ENCODE data around the gene LRRC3B.
"Not testable (repeated sequence)": the region's sequence is repeated elsewhere in the genome, so short reads cannot be mapped to it uniquely, and the experiment has no call there.

The LRRC3B gene

GRCh38 chr3:26622621-26623418 lies at the start of gene LRRC3B:
LRRC3B (plus strand) TSS chr3:26622772; CDS start chr3:26709673, 86,901 bp downstream.
- DNase-seq: no peak

GRCh38 chr3:26574766-26575165 lies 47.8 kb upstream of the LRRC3B start:
- DNase-seq: no peak

GRCh38 chr3:26579116-26579515 lies 43.5 kb upstream of the LRRC3B start:
- DNase-seq: no peak

GRCh38 chr3:26587571-26587970 lies 35.0 kb upstream of the LRRC3B start:
- no peak for DNase-seq

- no peak for DNase-seq
Observed at GRCh38 chr3:26588931-26589330, 33.6 kb upstream of the LRRC3B start.

- DNase-seq: no peak
Observed at GRCh38 chr3:26589678-26590077, 32.9 kb upstream of the LRRC3B start.

- DNase-seq: no peak
Observed at GRCh38 chr3:26590919-26591484, 31.6 kb upstream of the LRRC3B start.

- no peak for DNase-seq
Observed at GRCh38 chr3:26591926-26592325, 30.6 kb upstream of the LRRC3B start.

GRCh38 chr3:26592451-26592850 lies 30.1 kb upstream of the LRRC3B start:
- DNase-seq: no peak

- no peak for DNase-seq
Observed at GRCh38 chr3:26596335-26596734, 26.2 kb upstream of the LRRC3B start.

GRCh38 chr3:26603311-26603710 lies 19.3 kb upstream of the LRRC3B start:
- not testable (repeated sequence) for DNase-seq

- not testable (repeated sequence) for DNase-seq
Observed at GRCh38 chr3:26603771-26604170, 18.8 kb upstream of the LRRC3B start.

GRCh38 chr3:26614006-26614685 lies 8.4 kb upstream of the LRRC3B start:
- no peak for DNase-seq

- DNase-seq: no peak
Observed at GRCh38 chr3:26621176-26621575, 1.4 kb upstream of the LRRC3B start.

- DNase-seq: no peak
Observed at GRCh38 chr3:26621906-26622620, 509 bp upstream of the LRRC3B start.

GRCh38 chr3:26623419-26624208 lies 1.0 kb downstream of the LRRC3B start:
- no peak for DNase-seq

- DNase-seq: no peak
Observed at GRCh38 chr3:26624209-26624765, 1.7 kb downstream of the LRRC3B start.

- no peak for DNase-seq
Observed at GRCh38 chr3:26625187-26625586, 2.6 kb downstream of the LRRC3B start.

GRCh38 chr3:26627080-26627479 lies 4.5 kb downstream of the LRRC3B start:
- DNase-seq: no peak

- DNase-seq: no peak
Observed at GRCh38 chr3:26628915-26629314, 6.3 kb downstream of the LRRC3B start.

GRCh38 chr3:26630669-26631389 lies 8.3 kb downstream of the LRRC3B start:
- no peak for DNase-seq

- no peak for DNase-seq
Observed at GRCh38 chr3:26631390-26631738, 8.8 kb downstream of the LRRC3B start.

Measured in suppressor macrophage treated with lipopolysaccharide for 4 hours (primary cell).